ENCODE measurements around the gene LTBP3. TPM values are rescaled to one million over a fixed set of nuclear protein-coding genes. Genes with fewer than 3 reads are reported as not detected.
"Not testable (repeated sequence)": the region's sequence is repeated elsewhere in the genome, so short reads cannot be mapped to it uniquely, and the experiment has no call there.

LTBP3 gene
- polyA plus RNA-seq, 3 donors, result 88.3 to 101 (median 89.4) TPM

DNA sequence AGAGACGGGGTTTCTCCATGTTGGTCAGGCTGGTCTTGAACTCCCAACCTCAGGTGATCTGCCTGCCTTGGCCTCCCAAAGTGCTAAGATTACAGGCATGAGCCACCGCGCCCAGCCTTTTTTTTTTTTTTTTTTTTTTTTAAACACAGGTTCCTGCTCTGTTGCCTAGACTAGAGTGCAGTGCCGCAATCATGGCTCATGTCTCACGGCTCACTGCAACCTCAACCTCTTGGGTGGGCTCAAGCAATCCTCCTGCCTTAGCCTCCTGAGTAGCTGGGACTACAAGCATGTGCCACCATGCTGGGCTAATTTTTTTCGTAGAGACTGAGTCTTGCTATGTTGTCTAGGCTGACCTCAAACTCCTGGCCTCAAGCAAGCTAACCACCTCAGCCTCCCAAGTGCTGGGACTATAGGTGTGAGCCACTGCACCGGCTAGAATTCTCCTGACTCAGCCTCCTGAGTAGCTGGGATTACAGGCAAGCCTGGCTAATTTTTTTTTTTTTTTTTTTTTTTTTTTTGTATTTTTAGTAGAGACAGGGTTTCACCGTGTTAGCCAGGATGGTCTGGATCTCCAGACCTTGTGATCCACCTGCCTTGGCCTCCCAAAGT, 39.1 kb downstream of the LTBP3 start:
- DNase-seq (ENCODE audit: low read depth in 3 of 3, low spot score in 2 of 3), result not testable (repeated sequence)

DNA sequence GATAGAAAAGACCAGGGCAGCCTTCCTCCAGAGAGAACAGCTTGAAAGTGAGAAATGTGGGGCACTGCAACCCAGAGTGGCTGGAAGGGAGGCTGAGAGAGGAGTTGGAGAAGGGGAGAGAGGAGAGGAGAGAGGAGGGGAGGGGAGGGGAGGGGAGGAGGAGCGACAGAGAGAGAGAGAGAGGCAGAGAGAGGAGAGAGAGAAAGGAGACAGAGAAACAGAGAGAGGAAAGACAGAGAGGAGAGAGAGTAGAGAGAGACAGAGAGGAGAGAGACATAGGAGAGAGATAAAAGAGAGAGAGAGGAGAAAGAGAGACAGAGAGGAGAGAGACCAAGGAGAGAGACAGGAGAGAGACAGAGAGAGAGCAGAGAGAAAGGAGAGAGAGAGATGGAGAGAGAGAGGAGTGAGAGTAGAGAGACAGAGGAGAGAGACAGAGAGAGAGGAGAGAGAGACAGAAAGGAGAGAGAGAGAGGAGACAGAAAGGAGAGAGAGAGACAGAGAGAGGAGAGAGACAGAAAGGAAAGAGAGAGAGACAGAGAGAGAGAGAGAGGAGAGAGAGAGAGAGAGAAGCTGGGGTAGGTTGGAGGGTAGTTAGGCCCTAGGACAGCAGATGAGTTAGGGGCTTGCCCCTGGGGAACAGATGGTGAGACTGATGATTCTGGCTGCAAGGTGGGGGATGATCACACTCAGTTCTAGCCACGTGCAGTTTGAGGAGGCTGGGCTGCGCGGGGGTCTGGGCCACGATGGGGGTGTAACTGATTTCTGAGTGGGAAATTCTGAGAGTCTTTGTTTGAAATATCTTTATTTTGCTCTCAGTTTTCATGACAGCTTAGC, 41.8 kb downstream of the LTBP3 start:
- no peak for DNase-seq (ENCODE audit: low read depth in 3 of 3, low spot score in 2 of 3)

DNA sequence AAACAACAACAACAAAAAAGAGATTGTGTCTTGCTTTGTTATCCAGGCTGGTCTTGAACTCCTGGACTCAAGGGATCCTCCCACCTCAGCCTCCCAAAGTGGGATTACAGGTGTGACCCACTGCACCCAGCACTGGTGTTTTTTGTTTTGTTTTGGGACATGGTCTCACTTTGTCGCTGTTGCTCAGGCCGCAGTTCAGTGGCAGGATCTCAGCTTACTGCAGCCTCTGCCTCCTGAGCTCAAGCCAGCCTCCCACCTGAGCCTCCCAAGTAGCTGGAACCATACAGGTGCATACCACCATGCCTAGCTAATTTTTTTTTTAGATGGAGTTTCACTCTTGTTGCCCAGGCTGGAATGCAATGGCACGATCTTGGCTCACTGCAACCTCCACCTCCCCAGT, 45.8 kb downstream of the LTBP3 start:
- DNase-seq (ENCODE audit: low read depth in 3 of 3, low spot score in 2 of 3), result not testable (repeated sequence)

DNA sequence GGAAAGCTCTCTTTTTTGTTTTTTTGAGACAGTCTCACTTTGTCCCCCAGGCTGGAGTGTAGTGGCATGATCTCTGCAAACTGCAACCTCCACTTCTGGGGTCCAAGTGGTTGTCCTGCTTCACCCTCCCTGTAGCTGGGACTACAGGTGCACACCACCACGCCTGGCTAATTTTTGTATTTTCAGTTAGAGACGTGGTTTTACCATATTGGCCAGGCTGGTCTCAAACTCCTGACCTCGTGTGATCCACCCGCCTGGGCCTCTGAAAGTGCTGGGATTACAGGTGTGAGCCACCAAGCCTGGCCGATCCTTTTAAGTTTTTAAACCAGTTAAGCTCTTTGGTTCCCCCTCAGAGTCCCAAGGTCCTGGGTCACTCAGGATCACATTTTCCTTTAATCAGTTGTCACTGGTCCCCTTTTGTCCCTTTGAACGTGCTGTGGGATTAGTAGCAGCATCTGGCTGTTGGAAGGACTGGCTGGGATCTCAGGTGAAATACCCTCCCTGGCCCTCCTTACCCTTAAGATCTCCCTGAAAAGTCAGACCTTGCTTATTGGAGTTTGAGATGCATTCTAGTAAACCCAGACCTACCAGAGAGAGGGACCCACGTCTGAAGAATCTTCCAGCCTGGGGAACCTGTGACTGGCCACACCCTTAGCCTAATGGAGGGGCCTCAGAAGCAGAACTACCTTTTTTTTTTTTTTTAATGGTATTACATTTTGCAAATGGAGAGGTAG, 51.2 kb downstream of the LTBP3 start:
- peak; percentile 63 to 76 (median 76) for DNase-seq (ENCODE audit: low read depth in 3 of 3, low spot score in 2 of 3)

DNA sequence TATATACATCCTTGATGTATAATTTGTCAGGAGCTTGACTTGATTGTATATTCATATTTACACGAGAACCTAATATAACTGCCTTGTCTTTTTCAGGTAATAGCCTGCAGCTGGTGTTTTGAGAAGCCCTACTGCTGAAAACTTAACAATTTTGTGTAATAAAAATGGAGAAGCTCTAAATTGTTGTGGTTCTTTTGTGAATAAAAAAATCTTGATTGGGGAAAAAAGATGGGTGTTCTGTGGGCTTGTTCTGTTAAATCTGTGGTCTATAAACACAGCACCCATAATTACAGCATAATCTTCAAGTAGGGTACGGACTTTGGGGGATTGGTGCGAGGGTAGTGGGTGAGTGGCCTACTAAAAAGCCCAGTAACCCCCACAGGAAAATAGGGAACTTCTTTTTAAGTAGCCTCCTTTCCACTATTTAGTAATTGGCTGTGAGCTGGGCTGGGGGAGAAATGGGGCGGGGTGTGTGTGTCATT, 51.8 kb downstream of the LTBP3 start:
- DNase-seq (ENCODE audit: low read depth in 3 of 3, low spot score in 2 of 3), result peak in 1 of 3 donors; percentile 41

DNA sequence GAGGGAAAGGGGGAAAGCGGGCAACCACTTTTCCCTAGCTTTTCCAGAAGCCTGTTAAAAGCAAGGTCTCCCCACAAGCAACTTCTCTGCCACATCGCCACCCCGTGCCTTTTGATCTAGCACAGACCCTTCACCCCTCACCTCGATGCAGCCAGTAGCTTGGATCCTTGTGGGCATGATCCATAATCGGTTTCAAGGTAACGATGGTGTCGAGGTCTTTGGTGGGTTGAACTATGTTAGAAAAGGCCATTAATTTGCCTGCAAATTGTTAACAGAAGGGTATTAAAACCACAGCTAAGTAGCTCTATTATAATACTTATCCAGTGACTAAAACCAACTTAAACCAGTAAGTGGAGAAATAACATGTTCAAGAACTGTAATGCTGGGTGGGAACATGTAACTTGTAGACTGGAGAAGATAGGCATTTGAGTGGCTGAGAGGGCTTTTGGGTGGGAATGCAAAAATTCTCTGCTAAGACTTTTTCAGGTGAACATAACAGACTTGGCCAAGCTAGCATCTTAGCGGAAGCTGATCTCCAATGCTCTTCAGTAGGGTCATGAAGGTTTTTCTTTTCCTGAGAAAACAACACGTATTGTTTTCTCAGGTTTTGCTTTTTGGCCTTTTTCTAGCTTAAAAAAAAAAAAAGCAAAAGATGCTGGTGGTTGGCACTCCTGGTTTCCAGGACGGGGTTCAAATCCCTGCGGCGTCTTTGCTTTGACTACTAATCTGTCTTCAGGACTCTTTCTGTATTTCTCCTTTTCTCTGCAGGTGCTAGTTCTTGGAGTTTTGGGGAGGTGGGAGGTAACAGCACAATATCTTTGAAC, 52.5 kb downstream of the LTBP3 start:
- no peak for DNase-seq (ENCODE audit: low read depth in 3 of 3, low spot score in 2 of 3)

DNA sequence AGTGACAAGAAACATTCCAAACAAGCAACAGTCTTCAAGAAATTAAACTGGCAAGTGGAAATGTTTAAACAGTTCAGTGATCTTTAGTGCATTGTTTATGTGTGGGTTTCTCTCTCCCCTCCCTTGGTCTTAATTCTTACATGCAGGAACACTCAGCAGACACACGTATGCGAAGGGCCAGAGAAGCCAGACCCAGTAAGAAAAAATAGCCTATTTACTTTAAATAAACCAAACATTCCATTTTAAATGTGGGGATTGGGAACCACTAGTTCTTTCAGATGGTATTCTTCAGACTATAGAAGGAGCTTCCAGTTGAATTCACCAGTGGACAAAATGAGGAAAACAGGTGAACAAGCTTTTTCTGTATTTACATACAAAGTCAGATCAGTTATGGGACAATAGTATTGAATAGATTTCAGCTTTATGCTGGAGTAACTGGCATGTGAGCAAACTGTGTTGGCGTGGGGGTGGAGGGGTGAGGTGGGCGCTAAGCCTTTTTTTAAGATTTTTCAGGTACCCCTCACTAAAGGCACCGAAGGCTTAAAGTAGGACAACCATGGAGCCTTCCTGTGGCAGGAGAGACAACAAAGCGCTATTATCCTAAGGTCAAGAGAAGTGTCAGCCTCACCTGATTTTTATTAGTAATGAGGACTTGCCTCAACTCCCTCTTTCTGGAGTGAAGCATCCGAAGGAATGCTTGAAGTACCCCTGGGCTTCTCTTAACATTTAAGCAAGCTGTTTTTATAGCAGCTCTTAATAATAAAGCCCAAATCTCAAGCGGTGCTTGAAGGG, 53.3 kb downstream of the LTBP3 start:
- DNase-seq (ENCODE audit: low read depth in 3 of 3, low spot score in 2 of 3), result no peak

DNA sequence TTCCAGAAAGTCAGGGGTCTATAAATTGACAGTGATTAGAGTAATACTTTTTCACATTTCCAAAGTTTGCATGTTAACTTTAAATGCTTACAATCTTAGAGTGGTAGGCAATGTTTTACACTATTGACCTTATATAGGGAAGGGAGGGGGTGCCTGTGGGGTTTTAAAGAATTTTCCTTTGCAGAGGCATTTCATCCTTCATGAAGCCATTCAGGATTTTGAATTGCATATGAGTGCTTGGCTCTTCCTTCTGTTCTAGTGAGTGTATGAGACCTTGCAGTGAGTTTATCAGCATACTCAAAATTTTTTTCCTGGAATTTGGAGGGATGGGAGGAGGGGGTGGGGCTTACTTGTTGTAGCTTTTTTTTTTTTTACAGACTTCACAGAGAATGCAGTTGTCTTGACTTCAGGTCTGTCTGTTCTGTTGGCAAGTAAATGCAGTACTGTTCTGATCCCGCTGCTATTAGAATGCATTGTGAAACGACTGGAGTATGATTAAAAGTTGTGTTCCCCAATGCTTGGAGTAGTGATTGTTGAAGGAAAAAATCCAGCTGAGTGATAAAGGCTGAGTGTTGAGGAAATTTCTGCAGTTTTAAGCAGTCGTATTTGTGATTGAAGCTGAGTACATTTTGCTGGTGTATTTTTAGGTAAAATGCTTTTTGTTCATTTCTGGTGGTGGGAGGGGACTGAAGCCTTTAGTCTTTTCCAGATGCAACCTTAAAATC, 54.0 kb downstream of the LTBP3 start:
- DNase-seq (ENCODE audit: low read depth in 3 of 3, low spot score in 2 of 3), result peak in 2 of 3 donors; percentile 60 to 71

DNA sequence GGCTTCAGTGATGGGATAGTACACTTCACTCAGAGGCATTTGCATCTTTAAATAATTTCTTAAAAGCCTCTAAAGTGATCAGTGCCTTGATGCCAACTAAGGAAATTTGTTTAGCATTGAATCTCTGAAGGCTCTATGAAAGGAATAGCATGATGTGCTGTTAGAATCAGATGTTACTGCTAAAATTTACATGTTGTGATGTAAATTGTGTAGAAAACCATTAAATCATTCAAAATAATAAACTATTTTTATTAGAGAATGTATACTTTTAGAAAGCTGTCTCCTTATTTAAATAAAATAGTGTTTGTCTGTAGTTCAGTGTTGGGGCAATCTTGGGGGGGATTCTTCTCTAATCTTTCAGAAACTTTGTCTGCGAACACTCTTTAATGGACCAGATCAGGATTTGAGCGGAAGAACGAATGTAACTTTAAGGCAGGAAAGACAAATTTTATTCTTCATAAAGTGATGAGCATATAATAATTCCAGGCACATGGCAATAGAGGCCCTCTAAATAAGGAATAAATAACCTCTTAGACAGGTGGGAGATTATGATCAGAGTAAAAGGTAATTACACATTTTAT, 54.7 kb downstream of the LTBP3 start:
- peak in 1 of 3 donors; percentile 35 for DNase-seq (ENCODE audit: low read depth in 3 of 3, low spot score in 2 of 3)

DNA sequence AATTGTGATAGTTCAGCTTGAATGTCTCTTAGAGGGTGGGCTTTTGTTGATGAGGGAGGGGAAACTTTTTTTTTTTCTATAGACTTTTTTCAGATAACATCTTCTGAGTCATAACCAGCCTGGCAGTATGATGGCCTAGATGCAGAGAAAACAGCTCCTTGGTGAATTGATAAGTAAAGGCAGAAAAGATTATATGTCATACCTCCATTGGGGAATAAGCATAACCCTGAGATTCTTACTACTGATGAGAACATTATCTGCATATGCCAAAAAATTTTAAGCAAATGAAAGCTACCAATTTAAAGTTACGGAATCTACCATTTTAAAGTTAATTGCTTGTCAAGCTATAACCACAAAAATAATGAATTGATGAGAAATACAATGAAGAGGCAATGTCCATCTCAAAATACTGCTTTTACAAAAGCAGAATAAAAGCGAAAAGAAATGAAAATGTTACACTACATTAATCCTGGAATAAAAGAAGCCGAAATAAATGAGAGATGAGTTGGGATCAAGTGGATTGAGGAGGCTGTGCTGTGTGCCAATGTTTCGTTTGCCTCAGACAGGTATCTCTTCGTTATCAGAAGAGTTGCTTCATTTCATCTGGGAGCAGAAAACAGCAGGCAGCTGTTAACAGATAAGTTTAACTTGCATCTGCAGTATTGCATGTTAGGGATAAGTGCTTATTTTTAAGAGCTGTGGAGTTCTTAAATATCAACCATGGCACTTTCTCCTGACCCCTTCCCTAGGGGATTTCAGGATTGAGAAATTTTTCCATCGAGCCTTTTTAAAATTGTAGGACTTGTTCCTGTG, 55.4 kb downstream of the LTBP3 start:
- no peak for DNase-seq (ENCODE audit: low read depth in 3 of 3, low spot score in 2 of 3)

DNA sequence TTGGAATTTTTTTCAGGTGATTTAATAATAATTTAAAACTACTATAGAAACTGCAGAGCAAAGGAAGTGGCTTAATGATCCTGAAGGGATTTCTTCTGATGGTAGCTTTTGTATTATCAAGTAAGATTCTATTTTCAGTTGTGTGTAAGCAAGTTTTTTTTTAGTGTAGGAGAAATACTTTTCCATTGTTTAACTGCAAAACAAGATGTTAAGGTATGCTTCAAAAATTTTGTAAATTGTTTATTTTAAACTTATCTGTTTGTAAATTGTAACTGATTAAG, 55.9 kb downstream of the LTBP3 start:
- no peak for DNase-seq (ENCODE audit: low read depth in 3 of 3, low spot score in 2 of 3)

DNA sequence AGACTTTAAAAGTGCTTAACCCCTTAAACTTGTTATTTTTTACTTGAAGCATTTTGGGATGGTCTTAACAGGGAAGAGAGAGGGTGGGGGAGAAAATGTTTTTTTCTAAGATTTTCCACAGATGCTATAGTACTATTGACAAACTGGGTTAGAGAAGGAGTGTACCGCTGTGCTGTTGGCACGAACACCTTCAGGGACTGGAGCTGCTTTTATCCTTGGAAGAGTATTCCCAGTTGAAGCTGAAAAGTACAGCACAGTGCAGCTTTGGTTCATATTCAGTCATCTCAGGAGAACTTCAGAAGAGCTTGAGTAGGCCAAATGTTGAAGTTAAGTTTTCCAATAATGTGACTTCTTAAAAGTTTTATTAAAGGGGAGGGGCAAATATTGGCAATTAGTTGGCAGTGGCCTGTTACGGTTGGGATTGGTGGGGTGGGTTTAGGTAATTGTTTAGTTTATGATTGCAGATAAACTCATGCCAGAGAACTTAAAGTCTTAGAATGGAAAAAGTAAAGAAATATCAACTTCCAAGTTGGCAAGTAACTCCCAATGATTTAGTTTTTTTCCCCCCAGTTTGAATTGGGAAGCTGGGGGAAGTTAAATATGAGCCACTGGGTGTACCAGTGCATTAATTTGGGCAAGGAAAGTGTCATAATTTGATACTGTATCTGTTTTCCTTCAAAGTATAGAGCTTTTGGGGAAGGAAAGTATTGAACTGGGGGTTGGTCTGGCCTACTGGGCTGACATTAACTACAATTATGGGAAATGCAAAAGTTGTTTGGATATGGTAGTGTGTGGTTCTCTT, 56.5 kb downstream of the LTBP3 start:
- no peak for DNase-seq (ENCODE audit: low read depth in 3 of 3, low spot score in 2 of 3)

DNA sequence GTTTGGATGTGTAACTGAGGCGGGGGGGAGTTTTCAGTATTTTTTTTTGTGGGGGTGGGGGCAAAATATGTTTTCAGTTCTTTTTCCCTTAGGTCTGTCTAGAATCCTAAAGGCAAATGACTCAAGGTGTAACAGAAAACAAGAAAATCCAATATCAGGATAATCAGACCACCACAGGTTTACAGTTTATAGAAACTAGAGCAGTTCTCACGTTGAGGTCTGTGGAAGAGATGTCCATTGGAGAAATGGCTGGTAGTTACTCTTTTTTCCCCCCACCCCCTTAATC, 57.0 kb downstream of the LTBP3 start:
- DNase-seq (ENCODE audit: low read depth in 3 of 3, low spot score in 2 of 3), result no peak

DNA sequence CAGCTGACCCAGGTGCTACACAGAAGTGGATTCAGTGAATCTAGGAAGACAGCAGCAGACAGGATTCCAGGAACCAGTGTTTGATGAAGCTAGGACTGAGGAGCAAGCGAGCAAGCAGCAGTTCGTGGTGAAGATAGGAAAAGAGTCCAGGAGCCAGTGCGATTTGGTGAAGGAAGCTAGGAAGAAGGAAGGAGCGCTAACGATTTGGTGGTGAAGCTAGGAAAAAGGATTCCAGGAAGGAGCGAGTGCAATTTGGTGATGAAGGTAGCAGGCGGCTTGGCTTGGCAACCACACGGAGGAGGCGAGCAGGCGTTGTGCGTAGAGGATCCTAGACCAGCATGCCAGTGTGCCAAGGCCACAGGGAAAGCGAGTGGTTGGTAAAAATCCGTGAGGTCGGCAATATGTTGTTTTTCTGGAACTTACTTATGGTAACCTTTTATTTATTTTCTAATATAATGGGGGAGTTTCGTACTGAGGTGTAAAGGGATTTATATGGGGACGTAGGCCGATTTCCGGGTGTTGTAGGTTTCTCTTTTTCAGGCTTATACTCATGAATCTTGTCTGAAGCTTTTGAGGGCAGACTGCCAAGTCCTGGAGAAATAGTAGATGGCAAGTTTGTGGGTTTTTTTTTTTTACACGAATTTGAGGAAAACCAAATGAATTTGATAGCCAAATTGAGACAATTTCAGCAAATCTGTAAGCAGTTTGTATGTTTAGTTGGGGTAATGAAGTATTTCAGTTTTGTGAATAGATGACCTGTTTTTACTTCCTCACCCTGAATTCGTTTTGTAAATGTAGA, 57.6 kb downstream of the LTBP3 start:
- no peak for DNase-seq (ENCODE audit: low read depth in 3 of 3, low spot score in 2 of 3)

DNA sequence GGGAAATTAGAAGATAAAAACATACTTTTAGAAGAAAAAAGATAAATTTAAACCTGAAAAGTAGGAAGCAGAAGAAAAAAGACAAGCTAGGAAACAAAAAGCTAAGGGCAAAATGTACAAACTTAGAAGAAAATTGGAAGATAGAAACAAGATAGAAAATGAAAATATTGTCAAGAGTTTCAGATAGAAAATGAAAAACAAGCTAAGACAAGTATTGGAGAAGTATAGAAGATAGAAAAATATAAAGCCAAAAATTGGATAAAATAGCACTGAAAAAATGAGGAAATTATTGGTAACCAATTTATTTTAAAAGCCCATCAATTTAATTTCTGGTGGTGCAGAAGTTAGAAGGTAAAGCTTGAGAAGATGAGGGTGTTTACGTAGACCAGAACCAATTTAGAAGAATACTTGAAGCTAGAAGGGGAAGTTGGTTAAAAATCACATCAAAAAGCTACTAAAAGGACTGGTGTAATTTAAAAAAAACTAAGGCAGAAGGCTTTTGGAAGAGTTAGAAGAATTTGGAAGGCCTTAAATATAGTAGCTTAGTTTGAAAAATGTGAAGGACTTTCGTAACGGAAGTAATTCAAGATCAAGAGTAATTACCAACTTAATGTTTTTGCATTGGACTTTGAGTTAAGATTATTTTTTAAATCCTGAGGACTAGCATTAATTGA, 58.3 kb downstream of the LTBP3 start:
- DNase-seq (ENCODE audit: low read depth in 3 of 3, low spot score in 2 of 3), result no peak

Measured in right renal cortex interstitium (tissue), 3 donors.